Heart left ventricle (tissue), 16 donors: ENCODE data around the gene ARAP3. TPM values are rescaled to one million over a fixed set of nuclear protein-coding genes. Genes with fewer than 3 reads are reported as not detected.

Experiments used
- ATAC-seq, 4 donors: fragments of 200-7000 bp; cut with Tn5 transposase; one replicate each; pipeline ENCODE4 v1.9.1; 2020 to 2022; ENCODE audit warnings: moderate library complexity in 4 of 4, mild to moderate bottlenecking in 3 of 4, moderate number of reproducible peaks in 1 of 4
- DNase-seq, 5 donors: peaks; one replicate each; pipeline ENCODE4 v3.0.0-alpha.2; 2020
- H3K27ac ChIP-seq, 12 donors: fragments of 200-600 bp; sonication (generic) in 4 of 12; one replicate each; pipeline versions ENCODE4 v1.5.0 to v1.8.0; 2016 to 2022; ENCODE audit warnings: mild to moderate bottlenecking in 2 of 12
- H3K27me3 ChIP-seq, 9 donors: fragments of 200-600 bp; sonication (generic) in 2 of 9; one replicate each; pipeline versions ENCODE4 v1.5.1 to v1.8.0; 2016 to 2022; ENCODE audit warnings: mild to moderate bottlenecking in 3 of 9
- H3K36me3 ChIP-seq, 9 donors: fragments of 200-600 bp; sonication (generic) in 2 of 9; one replicate each; pipeline versions ENCODE4 v1.5.0 to v1.8.0; 2018 to 2022; ENCODE audit warnings: mild to moderate bottlenecking in 2 of 9
- H3K4me1 ChIP-seq, 12 donors: fragments of 200-600 bp; sonication (generic) in 4 of 12; one replicate each; pipeline versions ENCODE4 v1.5.0 to v1.8.0; 2016 to 2022; ENCODE audit warnings: mild to moderate bottlenecking in 3 of 12
- H3K4me3 ChIP-seq, 12 donors: fragments of 200-600 bp; sonication (generic) in 4 of 12; one replicate each; pipeline versions ENCODE4 v1.5.0 to v1.8.0; 2017 to 2022; ENCODE audit warnings: mild to moderate bottlenecking in 9 of 12, moderate library complexity in 4 of 12
- H3K9me3 ChIP-seq, 12 donors: fragments of 200-600 bp; sonication (generic) in 4 of 12; one replicate each; pipeline versions ENCODE4 v1.5.0 to v1.8.0; 2016 to 2022; ENCODE audit warnings: mild to moderate bottlenecking in 1 of 12
- POLR2A ChIP-seq, 2 donors: fragments of 450-650 bp; IDR thresholded peaks; one replicate each; pipeline ENCODE4 v1.6.1; 2017; ENCODE audit warnings: antibody characterized with exemption in 2 of 2, mild to moderate bottlenecking in 2 of 2, moderate library complexity in 2 of 2
- WGBS, 4 donors: extraction: QIAGEN DNeasy Blood & Tissue Kit in 2 of 4; methylation state at CpG; one replicate each; pipeline versions ENCODE4 v1.1.5 to v1.1.7; 2013 to 2018; 5-methylcytosine and 5-hydroxymethylcytosine counted together
- intact Hi-C, 10 donors: fragments of 100-400 bp; cut with DNase I; formaldehyde crosslinking; loops; one replicate each; pipeline versions ENCODE4 v1.11.1 to v1.14.2; 2022
- polyA plus RNA-seq, 2 donors: library from polyadenylated mRNA; stranded (reverse); fragments of 200-250 nt; gene quantifications; one replicate each; pipeline ENCODE4 v1.2.3, GENCODE V29; 2013
- total RNA-seq, 9 donors: library from RNA; depleted of rRNA in 2 of 9; stranded (reverse); fragments of >200 nt in 2 of 9; fragmentation: NEBNext Ultra II Directional in 3 of 9; extraction: Animal tissue kit (Norgen Biotek cat#: 25700) in 3 of 9; gene quantifications; one replicate each; pipeline versions ENCODE4 v1.1.0 to v1.2.4, GENCODE V29; 2016 to 2023
- TF ChIP-seq, protein P1 (sequence below), 12 donors: fragments of 200-600 bp; sonication (generic) in 4 of 12; IDR thresholded peaks; one replicate each; pipeline versions ENCODE4 v1.5.0 to v1.8.0; 2018 to 2022; ENCODE audit warnings: antibody characterized with exemption in 12 of 12, mild to moderate bottlenecking in 5 of 12
- donor health status: ischemic (EF 13 %, LVEDD 7.1; RV severe dilation, severe dysfunction).
- donor health status: healthy with polysubstance abuse.
- donor health status: DM: no; HTN: yes; CAD: no.
- donor health status: DM: no; HTN: no; CAD: no.
- donor health status: ischemic (EF 25% LVEDD 6.9; RV normal size, moderate dysfunction).
- donor health status: ischemic (EF 25% LVEDD 5.7; RV mildly dilated, moderate dysfunction).
- donor health status: healthy.
- donor health status: DM: yes; HTN: yes; CAD: no.
- donor health status: ischemic (EF 35%, LVEDD 5.7; RV mildly dilated, moderate dysfunction).
- donor health status: nonischemic (EF 11% LVEDD 7.7; RV severe dilation, severe dysfunction).
- donor health status: DM: yes; HTN: yes; CAD: no.
- donor health status: PGD.
- donor health status: ischemic (EF 29% LVEDD 5.4; RV normal size, mild dysfunction).
- donor health status: nonischemic (EF 23%, LVEDD 6.1; RV moderate dilation, normal function).

ARAP3 gene
- total and polyA plus RNA-seq, 11 donors = 8.9 to 20.5 (median 13.8) TPM

DNA sequence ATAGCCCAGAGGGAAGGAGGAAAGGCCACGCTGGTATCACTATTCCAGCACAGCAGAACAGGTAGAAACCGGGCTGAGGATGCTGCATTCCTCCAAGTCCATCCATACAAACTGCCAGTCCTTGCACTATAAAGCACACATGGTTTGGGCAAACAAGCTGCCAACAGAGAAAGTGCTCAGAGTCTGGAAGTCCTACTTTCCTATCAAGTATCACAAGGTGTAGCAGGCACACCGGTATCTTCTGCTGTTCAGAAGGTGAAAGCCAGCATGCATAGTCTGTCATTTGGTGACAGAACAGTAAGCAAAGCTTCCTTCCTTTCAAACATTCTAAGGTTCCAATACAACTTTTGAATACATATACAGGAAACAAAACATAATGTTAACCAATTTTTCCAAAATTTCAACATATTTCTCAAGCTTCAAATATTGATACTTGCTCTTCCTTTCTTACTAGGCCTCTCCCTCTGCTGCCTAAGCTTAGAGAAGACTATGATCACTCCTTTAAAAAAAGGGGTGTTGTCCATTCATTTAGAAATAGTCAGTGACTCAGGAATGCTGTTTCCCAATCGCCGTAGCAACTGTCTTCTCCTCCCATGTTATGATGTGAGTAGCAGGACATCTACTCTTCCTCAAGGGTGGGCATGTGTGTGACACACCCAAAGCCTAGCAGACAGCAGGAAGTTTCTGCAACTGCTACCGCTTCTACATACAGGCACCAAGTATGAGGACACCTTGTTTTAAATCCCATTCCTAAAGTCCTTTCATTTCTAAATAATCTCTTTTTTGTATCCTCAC is 77.9 kb downstream of the ARAP3 start:
- DNase-seq (peak in 4 of 5 donors; percentile 46 to 76 (median 58)), ATAC-seq (peak; percentile 82 to 95 (median 91))
- H3K4me3 ChIP-seq = peak overlapping the region in 2 of 12 donors; percentile 1 to 2
- intact Hi-C loops = loop anchor here in 1 of 10 donors (2.0 kb wide), 1 partner anchor 13 kb away; no protein-coding TSS in a partner anchor
- H3K36me3 ChIP-seq = no peaks in the 10 kb centered on the region
- H3K27ac ChIP-seq = peak overlapping the region in 11 of 12 donors; percentile 46 to 92 (median 67)
- peak in 1 of 2 donors; percentile 25 for TF ChIP-seq POLR2A (IDR thresholded peaks at IDR 0.05)
- TF ChIP-seq, protein P1, sequence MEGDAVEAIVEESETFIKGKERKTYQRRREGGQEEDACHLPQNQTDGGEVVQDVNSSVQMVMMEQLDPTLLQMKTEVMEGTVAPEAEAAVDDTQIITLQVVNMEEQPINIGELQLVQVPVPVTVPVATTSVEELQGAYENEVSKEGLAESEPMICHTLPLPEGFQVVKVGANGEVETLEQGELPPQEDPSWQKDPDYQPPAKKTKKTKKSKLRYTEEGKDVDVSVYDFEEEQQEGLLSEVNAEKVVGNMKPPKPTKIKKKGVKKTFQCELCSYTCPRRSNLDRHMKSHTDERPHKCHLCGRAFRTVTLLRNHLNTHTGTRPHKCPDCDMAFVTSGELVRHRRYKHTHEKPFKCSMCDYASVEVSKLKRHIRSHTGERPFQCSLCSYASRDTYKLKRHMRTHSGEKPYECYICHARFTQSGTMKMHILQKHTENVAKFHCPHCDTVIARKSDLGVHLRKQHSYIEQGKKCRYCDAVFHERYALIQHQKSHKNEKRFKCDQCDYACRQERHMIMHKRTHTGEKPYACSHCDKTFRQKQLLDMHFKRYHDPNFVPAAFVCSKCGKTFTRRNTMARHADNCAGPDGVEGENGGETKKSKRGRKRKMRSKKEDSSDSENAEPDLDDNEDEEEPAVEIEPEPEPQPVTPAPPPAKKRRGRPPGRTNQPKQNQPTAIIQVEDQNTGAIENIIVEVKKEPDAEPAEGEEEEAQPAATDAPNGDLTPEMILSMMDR (IDR thresholded peaks at IDR 0.05) = no peak
- no peaks in the 10 kb centered on the region for H3K9me3 ChIP-seq
- 49 to 58% (median 52%) methylated on average over 6 of the region's 6 CpGs for WGBS, 4 donors
- H3K4me1 ChIP-seq = peaks cover 0 to 92% (median 52%) of the 10 kb centered on the region in 12 donors
- no peaks in the 10 kb centered on the region for H3K27me3 ChIP-seq

Other genes with a start within 250 kb of the ARAP3 start
- gene PCDHGC3, start 206.3 kb downstream of the ARAP3 start, total RNA-seq = 10 to 100 TPM; 12.3 to 32.5 (median 18.4) TPM
- gene PCDHGC3, start 206.3 kb downstream of the ARAP3 start, polyA plus RNA-seq = 10 to 100 TPM; 23.3 to 34.8 TPM
- 10 to 100 TPM in 1 of 9 donors, 1 to 10 TPM in 8; 1.7 to 10.4 (median 2.9) TPM for gene PCDHGC4, start 197.2 kb downstream of the ARAP3 start, total RNA-seq
- 1 to 10 TPM in 1 of 2 donors, under 1 TPM in 1; 0.39 to 4.2 TPM for gene PCDHGC4, start 197.2 kb downstream of the ARAP3 start, polyA plus RNA-seq
- 1 to 10 TPM; 1.5 to 5.4 (median 3.0) TPM for gene PCDHGC5, start 193.1 kb downstream of the ARAP3 start, total RNA-seq
- gene PCDHGC5, start 193.1 kb downstream of the ARAP3 start, polyA plus RNA-seq = 1 to 10 TPM in 1 of 2 donors, under 1 TPM in 1; 0.72 to 5.4 TPM
- gene DIAPH1, start 63.2 kb downstream of the ARAP3 start, total RNA-seq = 100 to 1,000 TPM in 1 of 9 donors, 10 to 100 TPM in 8; 38.8 to 137 (median 61.5) TPM
- 10 to 100 TPM; 29.9 to 79.6 TPM for gene DIAPH1, start 63.2 kb downstream of the ARAP3 start, polyA plus RNA-seq
- 10 to 100 TPM; 24.5 to 39.0 (median 32.2) TPM for gene HDAC3, start 45.4 kb downstream of the ARAP3 start, total RNA-seq
- gene HDAC3, start 45.4 kb downstream of the ARAP3 start, polyA plus RNA-seq = 10 to 100 TPM; 33.3 TPM
- 1 to 10 TPM in 3 of 9 donors, under 1 TPM in 6; 0.25 to 2.5 (median 0.65) TPM for gene RELL2, start 45.2 kb downstream of the ARAP3 start, total RNA-seq
- gene RELL2, start 45.2 kb downstream of the ARAP3 start, polyA plus RNA-seq = 1 to 10 TPM in 1 of 2 donors, under 1 TPM in 1; 0.88 to 2.7 TPM
- 1 to 10 TPM; 1.2 to 8.8 (median 2.3) TPM for gene FCHSD1, start 30.8 kb downstream of the ARAP3 start, total RNA-seq
- 1 to 10 TPM; 2.5 to 2.9 TPM for gene FCHSD1, start 30.8 kb downstream of the ARAP3 start, polyA plus RNA-seq
- gene PCDH1, start 196.2 kb upstream of the ARAP3 start, total RNA-seq = 100 to 1,000 TPM in 1 of 9 donors, 10 to 100 TPM in 8; 10.2 to 106 (median 19.2) TPM
- 10 to 100 TPM; 13.5 to 25.8 TPM for gene PCDH1, start 196.2 kb upstream of the ARAP3 start, polyA plus RNA-seq
- gene DELE1, start 241.6 kb upstream of the ARAP3 start, total RNA-seq = 100 to 1,000 TPM in 4 of 9 donors, 10 to 100 TPM in 5; 63.1 to 174 (median 96.0) TPM
- gene DELE1, start 241.6 kb upstream of the ARAP3 start, polyA plus RNA-seq = 10 to 100 TPM; 56.8 to 59.1 TPM